ENCODE results near the gene TCF19.
"Not testable (repeated sequence)": the region's sequence is repeated elsewhere in the genome, so short reads cannot be mapped to it uniquely, and the experiment has no call there.

DNA sequence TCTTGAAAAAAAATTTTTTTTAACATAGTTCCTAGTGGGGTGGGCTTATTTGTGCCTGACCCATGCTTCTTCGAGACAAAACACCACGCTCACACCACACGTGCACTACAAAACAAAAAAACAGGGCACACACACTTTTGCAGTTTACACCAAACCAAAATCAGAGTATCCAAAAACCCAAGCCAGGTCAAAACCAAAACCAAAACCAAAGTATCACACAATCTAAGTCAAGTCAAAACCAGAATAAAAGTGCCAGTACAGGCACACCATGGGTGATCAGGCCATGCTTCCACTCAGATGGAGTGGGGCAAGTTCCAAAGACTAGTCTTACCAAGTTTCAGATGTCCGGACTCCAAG is 27.3 kb downstream of the TCF19 start:
- TF ChIP-seq, protein P1, sequence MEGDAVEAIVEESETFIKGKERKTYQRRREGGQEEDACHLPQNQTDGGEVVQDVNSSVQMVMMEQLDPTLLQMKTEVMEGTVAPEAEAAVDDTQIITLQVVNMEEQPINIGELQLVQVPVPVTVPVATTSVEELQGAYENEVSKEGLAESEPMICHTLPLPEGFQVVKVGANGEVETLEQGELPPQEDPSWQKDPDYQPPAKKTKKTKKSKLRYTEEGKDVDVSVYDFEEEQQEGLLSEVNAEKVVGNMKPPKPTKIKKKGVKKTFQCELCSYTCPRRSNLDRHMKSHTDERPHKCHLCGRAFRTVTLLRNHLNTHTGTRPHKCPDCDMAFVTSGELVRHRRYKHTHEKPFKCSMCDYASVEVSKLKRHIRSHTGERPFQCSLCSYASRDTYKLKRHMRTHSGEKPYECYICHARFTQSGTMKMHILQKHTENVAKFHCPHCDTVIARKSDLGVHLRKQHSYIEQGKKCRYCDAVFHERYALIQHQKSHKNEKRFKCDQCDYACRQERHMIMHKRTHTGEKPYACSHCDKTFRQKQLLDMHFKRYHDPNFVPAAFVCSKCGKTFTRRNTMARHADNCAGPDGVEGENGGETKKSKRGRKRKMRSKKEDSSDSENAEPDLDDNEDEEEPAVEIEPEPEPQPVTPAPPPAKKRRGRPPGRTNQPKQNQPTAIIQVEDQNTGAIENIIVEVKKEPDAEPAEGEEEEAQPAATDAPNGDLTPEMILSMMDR (IDR thresholded peaks at IDR 0.05) = not testable (repeated sequence)
- TF ChIP-seq, protein P2, sequence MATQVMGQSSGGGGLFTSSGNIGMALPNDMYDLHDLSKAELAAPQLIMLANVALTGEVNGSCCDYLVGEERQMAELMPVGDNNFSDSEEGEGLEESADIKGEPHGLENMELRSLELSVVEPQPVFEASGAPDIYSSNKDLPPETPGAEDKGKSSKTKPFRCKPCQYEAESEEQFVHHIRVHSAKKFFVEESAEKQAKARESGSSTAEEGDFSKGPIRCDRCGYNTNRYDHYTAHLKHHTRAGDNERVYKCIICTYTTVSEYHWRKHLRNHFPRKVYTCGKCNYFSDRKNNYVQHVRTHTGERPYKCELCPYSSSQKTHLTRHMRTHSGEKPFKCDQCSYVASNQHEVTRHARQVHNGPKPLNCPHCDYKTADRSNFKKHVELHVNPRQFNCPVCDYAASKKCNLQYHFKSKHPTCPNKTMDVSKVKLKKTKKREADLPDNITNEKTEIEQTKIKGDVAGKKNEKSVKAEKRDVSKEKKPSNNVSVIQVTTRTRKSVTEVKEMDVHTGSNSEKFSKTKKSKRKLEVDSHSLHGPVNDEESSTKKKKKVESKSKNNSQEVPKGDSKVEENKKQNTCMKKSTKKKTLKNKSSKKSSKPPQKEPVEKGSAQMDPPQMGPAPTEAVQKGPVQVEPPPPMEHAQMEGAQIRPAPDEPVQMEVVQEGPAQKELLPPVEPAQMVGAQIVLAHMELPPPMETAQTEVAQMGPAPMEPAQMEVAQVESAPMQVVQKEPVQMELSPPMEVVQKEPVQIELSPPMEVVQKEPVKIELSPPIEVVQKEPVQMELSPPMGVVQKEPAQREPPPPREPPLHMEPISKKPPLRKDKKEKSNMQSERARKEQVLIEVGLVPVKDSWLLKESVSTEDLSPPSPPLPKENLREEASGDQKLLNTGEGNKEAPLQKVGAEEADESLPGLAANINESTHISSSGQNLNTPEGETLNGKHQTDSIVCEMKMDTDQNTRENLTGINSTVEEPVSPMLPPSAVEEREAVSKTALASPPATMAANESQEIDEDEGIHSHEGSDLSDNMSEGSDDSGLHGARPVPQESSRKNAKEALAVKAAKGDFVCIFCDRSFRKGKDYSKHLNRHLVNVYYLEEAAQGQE (IDR thresholded peaks at IDR 0.05; ENCODE audit: insufficient read depth in 1 of 2, low read depth in 2 of 2, low read length in 1 of 2) = not testable (repeated sequence)
- TF ChIP-seq POLR2AphosphoS5, TCF7L2 (IDR thresholded peaks at IDR 0.05; ENCODE audit: low read depth, low read length): not testable (repeated sequence)
